ENCODE data around the gene RABIF.

The RABIF gene

GRCh38 chr1:202844935-202845334 lies 44.0 kb downstream of the RABIF start:
- Histone ChIP-seq H3K4me2 (no peak overlapping the region), H3K27ac (no peak overlapping the region), H2AFZ (ENCODE audit: low read depth) (no peak overlapping the region), H4K20me1 (ENCODE audit: insufficient read depth) (no peaks in the 10 kb centered on the region), H3K36me3 (ENCODE audit: insufficient read depth) (no peaks in the 10 kb centered on the region), H3K9ac (no peak overlapping the region), H3K79me2 (ENCODE audit: insufficient read depth, low read depth) (no peaks in the 10 kb centered on the region), H3K27me3 (ENCODE audit: insufficient read depth, low read depth) (no peaks in the 10 kb centered on the region), H3K4me3 (IDR thresholded peaks at IDR 0.05; ENCODE audit: insufficient read depth, low read depth, low read length) (no peak overlapping the region), H3K4me1 (ENCODE audit: low read depth, poor library complexity, severe bottlenecking) (no peaks in the 10 kb centered on the region)
- no peak for TF ChIP-seq CTCF (conservative IDR thresholded peaks at IDR 0.05; ENCODE audit: low read depth, low read length)

GRCh38 chr1:202844259-202844658 lies 44.7 kb downstream of the RABIF start:
- Histone ChIP-seq H3K27ac (no peak overlapping the region), H3K9ac (no peak overlapping the region)

GRCh38 chr1:202843081-202843480 lies 45.9 kb downstream of the RABIF start:
- no peak overlapping the region for H3K4me2 ChIP-seq
- H3K27ac ChIP-seq: no peak overlapping the region
- no peaks in the 10 kb centered on the region for H3K4me1 ChIP-seq (ENCODE audit: low read depth, poor library complexity, severe bottlenecking)
- no peaks in the 10 kb centered on the region for H3K36me3 ChIP-seq (ENCODE audit: insufficient read depth)
- H3K27me3 ChIP-seq (ENCODE audit: insufficient read depth, low read depth): no peaks in the 10 kb centered on the region
- no peak overlapping the region for H3K9ac ChIP-seq
- H3K79me2 ChIP-seq (ENCODE audit: insufficient read depth, low read depth): no peaks in the 10 kb centered on the region
- no peak overlapping the region for H3K4me3 ChIP-seq (IDR thresholded peaks at IDR 0.05; ENCODE audit: insufficient read depth, low read depth, low read length)
- no peaks in the 10 kb centered on the region for H4K20me1 ChIP-seq (ENCODE audit: insufficient read depth)
- TF ChIP-seq CTCF (conservative IDR thresholded peaks at IDR 0.05; ENCODE audit: low read depth, low read length): no peak
- no peak overlapping the region for H2AFZ ChIP-seq (ENCODE audit: low read depth)

More at GRCh38 chr1:202844259-202844658, 44.7 kb downstream of the RABIF start:
- Histone ChIP-seq H2AFZ (ENCODE audit: low read depth) (no peak overlapping the region), H3K4me3 (IDR thresholded peaks at IDR 0.05; ENCODE audit: insufficient read depth, low read depth, low read length) (no peak overlapping the region), H3K36me3 (ENCODE audit: insufficient read depth) (no peaks in the 10 kb centered on the region), H3K27me3 (ENCODE audit: insufficient read depth, low read depth) (no peaks in the 10 kb centered on the region), H3K79me2 (ENCODE audit: insufficient read depth, low read depth) (no peaks in the 10 kb centered on the region), H3K4me1 (ENCODE audit: low read depth, poor library complexity, severe bottlenecking) (no peaks in the 10 kb centered on the region), H4K20me1 (ENCODE audit: insufficient read depth) (no peaks in the 10 kb centered on the region), H3K4me2 (no peak overlapping the region)
- no peak for TF ChIP-seq CTCF (conservative IDR thresholded peaks at IDR 0.05; ENCODE audit: low read depth, low read length)

GRCh38 chr1:202837746-202838262 lies 51.1 kb downstream of the RABIF start:
- Histone ChIP-seq H3K4me3 (IDR thresholded peaks at IDR 0.05; ENCODE audit: insufficient read depth, low read depth, low read length) (no peak overlapping the region), H3K4me2 (no peak overlapping the region), H3K36me3 (ENCODE audit: insufficient read depth) (no peaks in the 10 kb centered on the region), H3K9ac (no peak overlapping the region), H2AFZ (ENCODE audit: low read depth) (no peak overlapping the region), H3K27ac (no peak overlapping the region), H3K4me1 (ENCODE audit: low read depth, poor library complexity, severe bottlenecking) (no peaks in the 10 kb centered on the region), H4K20me1 (ENCODE audit: insufficient read depth) (no peaks in the 10 kb centered on the region), H3K27me3 (ENCODE audit: insufficient read depth, low read depth) (no peaks in the 10 kb centered on the region), H3K79me2 (ENCODE audit: insufficient read depth, low read depth) (no peaks in the 10 kb centered on the region)
- no peak for TF ChIP-seq CTCF (conservative IDR thresholded peaks at IDR 0.05; ENCODE audit: low read depth, low read length)

Measured in KMS-11 (cell line).